Measurements from ENCODE around the gene SIDT1.

GRCh38 chr3:113643583-113643982 lies 111.2 kb downstream of the SIDT1 start:
- TF ChIP-seq CTCF (IDR thresholded peaks at IDR 0.05; ENCODE audit: low read depth, low read length) (no peak), EZH2phosphoT487 (IDR thresholded peaks at IDR 0.05; ENCODE audit: low read depth) (no peak)
